Esophagus squamous epithelium (tissue), 5 donors: ENCODE measurements around the gene NCOR2. TPM values are rescaled to one million over a fixed set of nuclear protein-coding genes. Genes with fewer than 3 reads are reported as not detected.
A peak's percentile ranks its signal among the peaks of the same experiment; 100 is the strongest.

ENCODE experiments used
- DNase-seq: peaks from one replicate; lab custom pipeline; 2025; lab: John Stamatoyannopoulos, UW
- H3K27ac ChIP-seq, 4 donors: fragments of 200-600 bp; sonication (generic); one replicate each; pipeline ENCODE4 v1.5.1; 2016 to 2019; ENCODE audit warnings: mild to moderate bottlenecking in 1 of 4
- H3K27me3 ChIP-seq, 4 donors: fragments of 200-600 bp; sonication (generic); 1 replicate in 3 of 4; 2 replicates in 1 of 4; pipeline versions ENCODE4 v1.5.1 to v1.6.0; 2017 to 2021; ENCODE audit warnings: antibody characterized with exemption in 1 of 4
- H3K36me3 ChIP-seq, 3 donors: fragments of 200-600 bp; sonication (generic); one replicate each; pipeline ENCODE4 v1.5.1; 2016 to 2019
- H3K4me1 ChIP-seq, 3 donors: fragments of 200-600 bp; sonication (generic); one replicate each; pipeline ENCODE4 v1.5.1; 2017 to 2019
- H3K4me3 ChIP-seq, 4 donors: fragments of 200-600 bp; sonication (generic); 1 replicate in 3 of 4; 2 replicates in 1 of 4; pipeline ENCODE4 v1.5.1; 2016 to 2019; ENCODE audit warnings: mild to moderate bottlenecking in 2 of 4, moderate library complexity in 1 of 4
- H3K9me3 ChIP-seq, 3 donors: fragments of 200-600 bp; sonication (generic); one replicate each; pipeline ENCODE4 v1.5.1; 2016 to 2019
- CTCF ChIP-seq, 6 experiments: fragments of 450-650 bp in 4 of 6; fragments of 200-600 bp in 2 of 6; sonication (generic) in 2 of 6; IDR thresholded peaks; one replicate each; pipeline ENCODE4 v1.5.1; 2016 to 2019; ENCODE audit warnings: antibody characterized with exemption in 6 of 6, mild to moderate bottlenecking in 4 of 6, moderate library complexity in 4 of 6
- POLR2A ChIP-seq, 4 donors: fragments of 450-650 bp; IDR thresholded peaks; one replicate each; pipeline ENCODE4 v1.6.1; 2017; ENCODE audit warnings: antibody characterized with exemption in 4 of 4, mild to moderate bottlenecking in 4 of 4, moderate library complexity in 3 of 4
- WGBS, 2 donors: methylation state at CpG; one replicate each; pipeline ENCODE4 v1.1.5; 2018; 5-methylcytosine and 5-hydroxymethylcytosine counted together
- intact Hi-C: fragments of 100-400 bp; cut with DNase I; formaldehyde crosslinking; loops from one replicate; pipeline ENCODE4 v1.15.0; 2022
- total RNA-seq, 4 donors: library from RNA; depleted of rRNA; stranded (reverse); fragments of >200 nt; gene quantifications; one replicate each; pipeline ENCODE4 v1.1.0, GENCODE V29; 2016
- donor health status: DM: yes; HTN: yes; CAD: no.

Gene NCOR2
- total RNA-seq, 4 donors from 2014 or later: 17.7 to 84.1 (median 45.6) TPM

DNA sequence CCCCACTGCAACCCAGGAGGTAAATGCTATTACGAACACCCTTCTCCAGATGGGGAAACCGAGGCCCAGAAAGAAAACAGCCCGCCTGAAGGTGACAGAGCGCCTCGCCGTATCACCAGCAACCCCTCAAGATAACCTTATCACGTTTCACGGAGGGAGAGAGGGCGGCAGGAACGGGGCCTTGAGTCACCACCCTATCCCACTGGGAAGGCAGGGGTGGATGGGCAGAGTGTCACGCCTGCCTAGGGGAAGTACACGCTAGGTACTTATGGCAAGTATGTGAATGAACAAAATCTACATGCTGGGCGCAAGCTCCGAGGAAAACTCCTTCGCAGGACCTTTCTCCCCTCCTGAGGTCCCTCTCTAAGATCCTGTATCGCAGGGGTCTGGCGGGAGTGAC, 17.8 kb downstream of the NCOR2 start:
- Histone ChIP-seq H3K9me3 (no peaks in the 10 kb centered on the region), H3K4me3 (no peak overlapping the region), H3K27ac (peak overlapping the region; percentile 52 to 84 (median 78)), H3K36me3 (peaks cover 0 to 6% (median 0%) of the 10 kb centered on the region in 3 donors), H3K4me1 (peaks cover 54 to 89% (median 65%) of the 10 kb centered on the region in 3 donors), H3K27me3 (no peaks in the 10 kb centered on the region)
- DNase-seq: no peak
- intact Hi-C loops: no loop called here
- TF ChIP-seq POLR2A (IDR thresholded peaks at IDR 0.05): no peak
- no peak for TF ChIP-seq CTCF (IDR thresholded peaks at IDR 0.05)
- 65 to 68% methylated on average over 13 of the region's 17 CpGs for WGBS, 2 donors

DNA sequence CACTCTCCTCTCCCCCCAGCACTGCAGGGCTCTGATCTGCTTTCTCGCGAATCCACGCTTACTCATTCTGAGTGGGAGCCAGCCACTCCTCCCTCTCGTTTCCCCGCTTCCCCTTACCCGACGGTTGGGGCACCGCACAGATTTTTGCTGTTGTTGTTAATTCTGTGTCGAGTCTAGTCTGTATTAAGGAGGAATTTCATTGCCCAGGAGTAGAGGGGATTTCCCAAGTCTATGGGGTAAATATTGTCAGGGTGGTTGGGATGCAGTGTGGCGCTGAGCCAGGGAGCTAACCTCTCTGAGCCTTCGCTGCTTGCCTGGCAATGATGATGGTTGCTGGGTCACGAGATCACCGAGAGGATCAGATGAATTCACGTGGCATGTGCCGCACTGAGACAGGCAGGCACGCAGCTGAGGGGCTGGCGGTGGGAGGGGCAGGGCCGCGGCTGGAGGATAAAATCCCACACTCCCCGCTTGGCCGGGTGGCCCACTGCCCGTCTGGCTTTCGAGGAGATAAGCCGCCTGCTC, 18.5 kb downstream of the NCOR2 start:
- H3K27me3 ChIP-seq: no peaks in the 10 kb centered on the region
- H3K4me3 ChIP-seq: no peak overlapping the region
- no peak for TF ChIP-seq CTCF (IDR thresholded peaks at IDR 0.05)
- TF ChIP-seq POLR2A (IDR thresholded peaks at IDR 0.05): no peak
- peaks cover 0 to 6% (median 0%) of the 10 kb centered on the region in 3 donors for H3K36me3 ChIP-seq
- DNase-seq: no peak
- no peaks in the 10 kb centered on the region for H3K9me3 ChIP-seq
- peak overlapping the region; percentile 21 to 84 (median 78) for H3K27ac ChIP-seq
- intact Hi-C loops: no loop called here
- 11 to 12% methylated on average over 12 to 16 of the region's 24 CpGs for WGBS, 2 donors
- peaks cover 61 to 89% (median 67%) of the 10 kb centered on the region in 3 donors for H3K4me1 ChIP-seq

DNA sequence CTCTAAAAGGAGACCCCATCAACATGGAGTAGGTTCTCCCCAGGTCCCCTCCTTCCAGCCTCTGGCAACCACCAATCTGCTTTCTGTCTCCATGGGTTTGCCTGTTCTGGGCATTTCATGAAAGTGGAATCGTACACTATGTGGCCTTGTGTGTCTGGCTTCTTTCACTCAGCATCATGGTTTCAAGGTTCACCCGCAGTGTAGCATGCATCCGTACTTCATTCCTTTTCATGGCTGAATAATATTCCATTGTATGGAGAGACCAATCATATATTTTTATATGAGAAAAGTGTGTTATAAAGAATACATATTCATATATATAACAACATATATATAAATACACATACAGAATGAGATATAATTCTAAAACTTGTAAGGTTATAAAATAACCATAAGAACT, 19.8 kb downstream of the NCOR2 start:
- Histone ChIP-seq H3K27me3 (no peaks in the 10 kb centered on the region), H3K4me3 (no peak overlapping the region), H3K9me3 (no peaks in the 10 kb centered on the region), H3K36me3 (peaks cover 0 to 6% (median 0%) of the 10 kb centered on the region in 3 donors), H3K27ac (no peak overlapping the region), H3K4me1 (peaks cover 74 to 89% (median 80%) of the 10 kb centered on the region in 3 donors)
- DNase-seq: no peak
- intact Hi-C loops: no loop called here
- WGBS, 2 donors: 95 to 98% methylated on average over 3 of the region's 3 CpGs
- TF ChIP-seq CTCF (IDR thresholded peaks at IDR 0.05) (no peak), POLR2A (IDR thresholded peaks at IDR 0.05) (no peak)

GRCh38 chr12:124545508-124546418, 21.6 kb downstream of the NCOR2 start:
- intact Hi-C loops: no loop called here
- H3K36me3 ChIP-seq: peaks cover 0 to 6% (median 0%) of the 10 kb centered on the region in 3 donors
- no peak for DNase-seq
- peak overlapping the region in 2 of 4 donors; percentile 18 to 51 for H3K27ac ChIP-seq
- no peaks in the 10 kb centered on the region for H3K27me3 ChIP-seq
- peak overlapping the region in 1 of 4 donors; percentile 34 for H3K4me3 ChIP-seq
- TF ChIP-seq POLR2A (IDR thresholded peaks at IDR 0.05) (no peak), CTCF (IDR thresholded peaks at IDR 0.05) (no peak)
- peaks cover 68 to 80% (median 70%) of the 10 kb centered on the region in 3 donors for H3K4me1 ChIP-seq
- 46 to 74% methylated on average over 14 to 18 of the region's 26 CpGs for WGBS, 2 donors
- no peaks in the 10 kb centered on the region for H3K9me3 ChIP-seq

DNA sequence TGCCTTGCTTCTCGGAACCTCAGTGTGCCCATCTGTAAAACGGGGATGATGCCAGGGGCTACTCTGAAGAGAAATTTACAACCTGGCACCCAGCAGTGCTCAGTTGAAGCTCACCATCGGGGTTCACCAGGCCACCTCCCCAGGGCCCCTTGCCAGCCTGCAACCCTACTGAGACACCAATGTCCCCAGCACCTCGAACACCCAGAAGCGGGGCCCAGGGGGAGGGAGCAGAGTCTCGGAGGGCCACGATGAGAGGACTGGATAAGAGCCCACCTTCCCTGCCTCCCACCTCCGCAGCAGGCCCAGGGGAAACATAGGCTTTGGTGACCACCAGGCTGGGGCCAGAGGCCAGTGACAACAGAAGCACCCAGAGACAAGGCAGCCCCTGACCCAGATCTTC, 22.4 kb downstream of the NCOR2 start:
- intact Hi-C loops: no loop called here
- Histone ChIP-seq H3K27me3 (no peaks in the 10 kb centered on the region), H3K36me3 (peaks cover 0 to 6% (median 0%) of the 10 kb centered on the region in 3 donors), H3K27ac (peak overlapping the region in 1 of 4 donors; percentile 5), H3K4me1 (peaks cover 63 to 76% (median 64%) of the 10 kb centered on the region in 3 donors), H3K4me3 (no peak overlapping the region), H3K9me3 (no peaks in the 10 kb centered on the region)
- 75% methylated on average over 2 of the region's 8 CpGs; no CpG with 5 or more reads in 1 of the 2 donors for WGBS, 2 donors
- TF ChIP-seq CTCF (IDR thresholded peaks at IDR 0.05) (no peak), POLR2A (IDR thresholded peaks at IDR 0.05) (no peak)
- no peak for DNase-seq
